Activated naive CD8-positive, alpha-beta T cell treated with anti-CD3 and anti-CD28 coated beads for 36 hours (primary cell): ENCODE data around the gene CLCF1. TPM values are rescaled to one million over a fixed set of nuclear protein-coding genes. Genes with fewer than 3 reads are reported as not detected.
"Not testable (repeated sequence)": the region's sequence is repeated elsewhere in the genome, so short reads cannot be mapped to it uniquely, and the experiment has no call there.

ENCODE experiments used
- DNase-seq: peaks from one replicate; pipeline ENCODE4 v3.0.0; 2021
- H3K27ac Mint-ChIP-seq: one replicate; pipeline ENCODE4 v1.8.0; 2022; ENCODE audit warnings: mild to moderate bottlenecking, moderate library complexity, mixed read lengths
- H3K27me3 Mint-ChIP-seq: one replicate; pipeline ENCODE4 v1.8.0; 2022; ENCODE audit warnings: mild to moderate bottlenecking, mixed read lengths
- H3K36me3 Mint-ChIP-seq: one replicate; pipeline ENCODE4 v1.8.0; 2021; ENCODE audit warnings: mild to moderate bottlenecking, mixed read lengths
- H3K4me1 Mint-ChIP-seq: one replicate; pipeline ENCODE4 v1.8.0; 2021; ENCODE audit warnings: mixed read lengths
- H3K4me3 Mint-ChIP-seq: one replicate; pipeline ENCODE4 v1.8.0; 2022; ENCODE audit warnings: mild to moderate bottlenecking, moderate library complexity, mixed read lengths
- H3K9me3 Mint-ChIP-seq: one replicate; pipeline ENCODE4 v1.8.0; 2022; ENCODE audit warnings: mixed read lengths
- total RNA-seq, 2 experiments: library from RNA; stranded (reverse); gene quantifications; one replicate each; pipeline ENCODE4 v1.2.3, GENCODE V29; 2021

Gene CLCF1
- total RNA-seq, 2 experiments from 2014 or later: 0.31 to 0.56 TPM

GRCh38 chr11:67320011-67320410 is 53.4 kb downstream of the CLCF1 start:
- peaks cover 6% of the 10 kb centered on the region for H3K27me3 Mint-ChIP-seq
- DNase-seq: no peak
- no peak overlapping the region for H3K27ac Mint-ChIP-seq
- H3K4me1 Mint-ChIP-seq: peaks cover 18% of the 10 kb centered on the region
- H3K36me3 Mint-ChIP-seq: no peaks in the 10 kb centered on the region
- no peak overlapping the region for H3K4me3 Mint-ChIP-seq
- no peaks in the 10 kb centered on the region for H3K9me3 Mint-ChIP-seq

- DNase-seq, H3K27me3 Mint-ChIP-seq, H3K9me3 Mint-ChIP-seq, H3K36me3 Mint-ChIP-seq, H3K27ac Mint-ChIP-seq: not testable (repeated sequence)
- Mint-ChIP-seq H3K4me1 (peaks cover 18% of the 10 kb centered on the region), H3K4me3 (peak overlapping the region; percentile 95)
Measured at GRCh38 chr11:67318876-67319275, 54.5 kb downstream of the CLCF1 start.

GRCh38 chr11:67317888-67318555 is 55.4 kb downstream of the CLCF1 start:
- Mint-ChIP-seq H3K27me3 (peaks cover 6% of the 10 kb centered on the region), H3K27ac (peak overlapping the region; percentile 95), H3K9me3 (no peaks in the 10 kb centered on the region), H3K36me3 (no peaks in the 10 kb centered on the region), H3K4me1 (peaks cover 25% of the 10 kb centered on the region), H3K4me3 (peak overlapping the region; percentile 95)
- no peak for DNase-seq

GRCh38 chr11:67317205-67317887 is 56.1 kb downstream of the CLCF1 start:
- H3K9me3 Mint-ChIP-seq: no peaks in the 10 kb centered on the region
- peaks cover 6% of the 10 kb centered on the region for H3K27me3 Mint-ChIP-seq
- H3K4me3 Mint-ChIP-seq: peak overlapping the region; percentile 95

GRCh38 chr11:67316882-67317204 is 56.6 kb downstream of the CLCF1 start:
- Mint-ChIP-seq H3K27ac (peak overlapping the region; percentile 95), H3K9me3 (no peaks in the 10 kb centered on the region), H3K4me3 (peak overlapping the region; percentile 95), H3K36me3 (no peaks in the 10 kb centered on the region), H3K27me3 (peaks cover 6% of the 10 kb centered on the region), H3K4me1 (peaks cover 31% of the 10 kb centered on the region)
- DNase-seq: no peak

More at GRCh38 chr11:67317205-67317887, 56.1 kb downstream of the CLCF1 start:
- Mint-ChIP-seq H3K4me1 (peaks cover 30% of the 10 kb centered on the region), H3K27ac (peak overlapping the region; percentile 95), H3K36me3 (no peaks in the 10 kb centered on the region)
- DNase-seq: peak; percentile 97

- Mint-ChIP-seq H3K36me3 (no peaks in the 10 kb centered on the region), H3K4me1 (peaks cover 31% of the 10 kb centered on the region)
Measured at GRCh38 chr11:67315325-67315909, 58.0 kb downstream of the CLCF1 start.

GRCh38 chr11:67314218-67314617 is 59.2 kb downstream of the CLCF1 start:
- peaks cover 6% of the 10 kb centered on the region for H3K27me3 Mint-ChIP-seq
- peaks cover 28% of the 10 kb centered on the region for H3K4me1 Mint-ChIP-seq
- no peak for DNase-seq
- no peak overlapping the region for H3K4me3 Mint-ChIP-seq
- H3K27ac Mint-ChIP-seq: no peak overlapping the region
- H3K36me3 Mint-ChIP-seq: no peaks in the 10 kb centered on the region
- no peaks in the 10 kb centered on the region for H3K9me3 Mint-ChIP-seq

More at GRCh38 chr11:67315325-67315909, 58.0 kb downstream of the CLCF1 start:
- Mint-ChIP-seq H3K27me3 (peaks cover 6% of the 10 kb centered on the region), H3K27ac (no peak overlapping the region), H3K9me3 (no peaks in the 10 kb centered on the region), H3K4me3 (no peak overlapping the region)
- no peak for DNase-seq

Other genes with a start within 250 kb of the CLCF1 start
- gene GRK2, start 107.1 kb downstream of the CLCF1 start, total RNA-seq: 100 to 1,000 TPM; 211 to 219 TPM
- 10 to 100 TPM; 52.0 to 55.7 TPM for gene ANKRD13D, start 84.3 kb downstream of the CLCF1 start, total RNA-seq
- 1 to 10 TPM; 4.6 to 4.7 TPM for gene SSH3, start 70.1 kb downstream of the CLCF1 start, total RNA-seq
- 10 to 100 TPM; 28.5 to 28.6 TPM for gene POLD4, start 20.1 kb downstream of the CLCF1 start, total RNA-seq
- 10 to 100 TPM; 31.2 to 33.7 TPM for gene RAD9A, start 18.4 kb upstream of the CLCF1 start, total RNA-seq
- 100 to 1,000 TPM; 262 to 269 TPM for gene PPP1CA, start 28.3 kb upstream of the CLCF1 start, total RNA-seq
- 100 to 1,000 TPM; 117 to 121 TPM for gene TBC1D10C, start 30.5 kb upstream of the CLCF1 start, total RNA-seq
- gene CARNS1, start 42.1 kb upstream of the CLCF1 start, total RNA-seq: 1 to 10 TPM; 3.1 to 3.7 TPM
- gene RPS6KB2, start 54.9 kb upstream of the CLCF1 start, total RNA-seq: 10 to 100 TPM; 64.9 to 67.7 TPM
- 100 to 1,000 TPM; 110 to 117 TPM for gene PTPRCAP, start 64.1 kb upstream of the CLCF1 start, total RNA-seq
- gene CORO1B, start 69.9 kb upstream of the CLCF1 start, total RNA-seq: 100 to 1,000 TPM; 293 to 310 TPM
- not detected for gene GPR152, start 79.1 kb upstream of the CLCF1 start, total RNA-seq
- gene CABP4, start 81.8 kb upstream of the CLCF1 start, total RNA-seq: under 1 TPM; 0.27 to 0.28 TPM
- gene TMEM134, start 95.7 kb upstream of the CLCF1 start, total RNA-seq: 10 to 100 TPM; 43.7 to 45.8 TPM
- 100 to 1,000 TPM; 107 to 112 TPM for gene AIP, start 109.4 kb upstream of the CLCF1 start, total RNA-seq
- gene PITPNM1, start 131.8 kb upstream of the CLCF1 start, total RNA-seq: 10 to 100 TPM; 52.7 to 56.4 TPM
- gene CDK2AP2, start 134.6 kb upstream of the CLCF1 start, total RNA-seq: 10 to 100 TPM; 49.7 to 50.5 TPM
- gene CABP2, start 149.8 kb upstream of the CLCF1 start, total RNA-seq: not detected
- gene GSTP1, start 210.2 kb upstream of the CLCF1 start, total RNA-seq: 100 to 1,000 TPM; 452 to 465 TPM
- 100 to 1,000 TPM; 317 to 321 TPM for gene NDUFV1, start 233.3 kb upstream of the CLCF1 start, total RNA-seq